K562 (cell line): ENCODE measurements around the gene SEMA6B. TPM values are rescaled to one million over a fixed set of nuclear protein-coding genes. Genes with fewer than 3 reads are reported as not detected.

Experiments
- BHLHE40 ChIP-seq: IDR thresholded peaks from 2 replicates; pipeline ENCODE4 v1.6.1; 2011; ENCODE audit warnings: low read length, improper control_type of control experiment
- CBFB ChIP-seq: sonication (generic); formaldehyde crosslinking; IDR thresholded peaks from 2 replicates; pipeline ENCODE4 v1.4.0; 2020; ENCODE audit warnings: mild to moderate bottlenecking, missing genetic modification reagents
- CTBP1 ChIP-seq: fragments of 450-650 bp; IDR thresholded peaks from 2 replicates; pipeline ENCODE4 v1.6.1; 2016; ENCODE audit warnings: borderline replicate concordance
- CXXC5 ChIP-seq: fragments of 250-450 bp; sonication (Bioruptor Pico); IDR thresholded peaks from 2 replicates; pipeline ENCODE4 v1.8.0; 2022; ENCODE audit warnings: inconsistent platforms, mild to moderate bottlenecking, moderate library complexity
- MYBL2 ChIP-seq, 2 experiments: fragments of 450-650 bp in 1 of 2; sonication (generic) in 1 of 2; formaldehyde crosslinking in 1 of 2; IDR thresholded peaks; 2 replicates each; pipeline versions ENCODE4 v1.6.1 to v1.8.1; 2017 to 2022; ENCODE audit warnings: borderline replicate concordance in 1 of 2, inconsistent platforms in 1 of 2, low read depth in 1 of 2, mild to moderate bottlenecking in 1 of 2, missing genetic modification reagents in 1 of 2, moderate library complexity in 1 of 2
- NR2C1 ChIP-seq, 2 experiments: fragments of 450-650 bp; IDR thresholded peaks; 2 replicates each; pipeline ENCODE4 v1.6.1; 2017; ENCODE audit warnings: mild to moderate bottlenecking in 2 of 2, antibody characterized with exemption in 1 of 2, inconsistent platforms in 1 of 2, missing compliant biosample characterization in 1 of 2, missing genetic modification characterization in 1 of 2
- RCOR1 ChIP-seq, 2 experiments: IDR thresholded peaks; 2 replicates each; pipeline ENCODE4 v1.6.1; 2012; ENCODE audit warnings: low read depth in 2 of 2, low read length in 2 of 2, borderline replicate concordance in 1 of 2, improper control_type of control experiment in 1 of 2
- ZNF41 ChIP-seq: fragments of 250-450 bp; sonication (Bioruptor Pico); conservative IDR thresholded peaks from 2 replicates; pipeline ENCODE4 v1.4.0; 2020; ENCODE audit warnings: mild to moderate bottlenecking
- polyA plus RNA-seq, 8 experiments: library from polyadenylated mRNA; depleted of rRNA in 4 of 8; stranded (reverse) in 5 of 8; unstranded in 3 of 8; fragments of >200 nt; fragmentation: Nextera tagmentation in 2 of 8; fragmentation: Illumina TruSeq in 1 of 8; extraction: Ambion mirVana in 2 of 8; extraction: Trizol in 1 of 8; gene quantifications; 2 replicates each; pipeline versions ENCODE4 v1.2.1 to v1.2.3, GENCODE V29; 2011 to 2014; ENCODE audit warnings: inconsistent platforms in 1 of 8, missing spikeins in 1 of 8
- total RNA-seq, 7 experiments: library from RNA; depleted of rRNA in 6 of 7; stranded (reverse); fragments of >200 nt in 6 of 7; fragmentation: Illumina TruSeq in 2 of 7; extraction: Trizol in 2 of 7; gene quantifications; 2 replicates each; pipeline versions ENCODE4 v1.2.1 to v1.2.3, GENCODE V29; 2011 to 2021; ENCODE audit warnings: low replicate concordance in 1 of 7
- TF ChIP-seq, protein P1 (sequence below): fragments of 450-650 bp; IDR thresholded peaks from 2 replicates; pipeline ENCODE4 v1.6.1; 2016; ENCODE audit warnings: mild to moderate bottlenecking, moderate library complexity
- TF ChIP-seq, protein P2 (sequence below), 2 experiments: fragments of 450-650 bp; conservative IDR thresholded peaks; 2 replicates each; pipeline ENCODE4 v1.6.1; 2017; ENCODE audit warnings: mild to moderate bottlenecking in 2 of 2, moderate library complexity in 2 of 2
- TF ChIP-seq, protein P3 (sequence below): sonication (generic); formaldehyde crosslinking; IDR thresholded peaks from 2 replicates; pipeline ENCODE4 v1.8.0; 2023; ENCODE audit warnings: mild to moderate bottlenecking, missing genetic modification reagents

The SEMA6B gene
- total and polyA plus RNA-seq, 9 of the 15 experiments (the other 6 are each of a cell fraction or from before 2014, with no cell fraction given): 0.65 to 4.6 (median 2.5) TPM; not detected in 2

DNA sequence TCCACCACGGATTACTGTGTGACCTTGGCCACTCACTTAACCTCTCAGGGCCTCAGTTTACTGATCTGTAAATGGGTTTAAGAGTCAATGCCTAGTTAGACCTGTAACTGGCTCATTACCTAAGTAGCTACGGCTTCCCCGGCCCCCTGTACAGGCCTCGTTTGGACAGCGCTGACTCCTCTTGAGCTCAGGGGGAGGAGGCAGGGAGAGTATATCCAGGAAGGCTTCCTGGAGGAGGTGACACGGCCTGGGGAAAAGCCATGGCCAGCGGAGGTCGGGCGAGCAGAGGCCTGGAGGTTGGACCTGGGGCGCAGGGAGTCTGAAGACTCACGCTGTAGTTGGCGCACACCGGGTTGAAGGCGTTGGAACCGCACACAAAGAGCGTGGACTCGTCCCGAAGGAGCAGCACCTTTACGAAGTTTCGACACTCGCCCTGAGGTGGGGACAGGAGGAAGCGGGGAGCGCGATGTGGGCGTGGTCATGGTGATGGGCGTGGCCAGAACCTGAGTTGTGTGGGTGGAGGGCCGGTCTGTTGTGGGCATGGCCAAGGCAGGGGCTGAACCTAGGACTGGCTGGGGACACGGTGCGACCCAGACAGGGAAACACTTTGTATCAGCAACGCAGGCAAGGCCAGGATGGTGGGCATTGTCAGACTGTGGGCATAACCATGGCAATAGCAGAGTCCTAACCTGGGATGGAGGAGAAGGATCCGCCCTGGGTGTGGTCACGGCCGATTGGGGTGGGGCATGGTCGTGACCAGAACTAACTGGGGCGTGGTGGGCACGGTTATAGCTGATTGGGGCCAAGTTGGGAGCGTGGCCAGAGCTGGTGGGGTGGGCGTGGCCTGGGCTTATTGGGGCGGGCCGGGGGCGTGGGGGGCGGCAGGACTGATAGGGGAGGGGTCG is 3.6 kb downstream of the SEMA6B start (continued):
- TF ChIP-seq, protein P1, sequence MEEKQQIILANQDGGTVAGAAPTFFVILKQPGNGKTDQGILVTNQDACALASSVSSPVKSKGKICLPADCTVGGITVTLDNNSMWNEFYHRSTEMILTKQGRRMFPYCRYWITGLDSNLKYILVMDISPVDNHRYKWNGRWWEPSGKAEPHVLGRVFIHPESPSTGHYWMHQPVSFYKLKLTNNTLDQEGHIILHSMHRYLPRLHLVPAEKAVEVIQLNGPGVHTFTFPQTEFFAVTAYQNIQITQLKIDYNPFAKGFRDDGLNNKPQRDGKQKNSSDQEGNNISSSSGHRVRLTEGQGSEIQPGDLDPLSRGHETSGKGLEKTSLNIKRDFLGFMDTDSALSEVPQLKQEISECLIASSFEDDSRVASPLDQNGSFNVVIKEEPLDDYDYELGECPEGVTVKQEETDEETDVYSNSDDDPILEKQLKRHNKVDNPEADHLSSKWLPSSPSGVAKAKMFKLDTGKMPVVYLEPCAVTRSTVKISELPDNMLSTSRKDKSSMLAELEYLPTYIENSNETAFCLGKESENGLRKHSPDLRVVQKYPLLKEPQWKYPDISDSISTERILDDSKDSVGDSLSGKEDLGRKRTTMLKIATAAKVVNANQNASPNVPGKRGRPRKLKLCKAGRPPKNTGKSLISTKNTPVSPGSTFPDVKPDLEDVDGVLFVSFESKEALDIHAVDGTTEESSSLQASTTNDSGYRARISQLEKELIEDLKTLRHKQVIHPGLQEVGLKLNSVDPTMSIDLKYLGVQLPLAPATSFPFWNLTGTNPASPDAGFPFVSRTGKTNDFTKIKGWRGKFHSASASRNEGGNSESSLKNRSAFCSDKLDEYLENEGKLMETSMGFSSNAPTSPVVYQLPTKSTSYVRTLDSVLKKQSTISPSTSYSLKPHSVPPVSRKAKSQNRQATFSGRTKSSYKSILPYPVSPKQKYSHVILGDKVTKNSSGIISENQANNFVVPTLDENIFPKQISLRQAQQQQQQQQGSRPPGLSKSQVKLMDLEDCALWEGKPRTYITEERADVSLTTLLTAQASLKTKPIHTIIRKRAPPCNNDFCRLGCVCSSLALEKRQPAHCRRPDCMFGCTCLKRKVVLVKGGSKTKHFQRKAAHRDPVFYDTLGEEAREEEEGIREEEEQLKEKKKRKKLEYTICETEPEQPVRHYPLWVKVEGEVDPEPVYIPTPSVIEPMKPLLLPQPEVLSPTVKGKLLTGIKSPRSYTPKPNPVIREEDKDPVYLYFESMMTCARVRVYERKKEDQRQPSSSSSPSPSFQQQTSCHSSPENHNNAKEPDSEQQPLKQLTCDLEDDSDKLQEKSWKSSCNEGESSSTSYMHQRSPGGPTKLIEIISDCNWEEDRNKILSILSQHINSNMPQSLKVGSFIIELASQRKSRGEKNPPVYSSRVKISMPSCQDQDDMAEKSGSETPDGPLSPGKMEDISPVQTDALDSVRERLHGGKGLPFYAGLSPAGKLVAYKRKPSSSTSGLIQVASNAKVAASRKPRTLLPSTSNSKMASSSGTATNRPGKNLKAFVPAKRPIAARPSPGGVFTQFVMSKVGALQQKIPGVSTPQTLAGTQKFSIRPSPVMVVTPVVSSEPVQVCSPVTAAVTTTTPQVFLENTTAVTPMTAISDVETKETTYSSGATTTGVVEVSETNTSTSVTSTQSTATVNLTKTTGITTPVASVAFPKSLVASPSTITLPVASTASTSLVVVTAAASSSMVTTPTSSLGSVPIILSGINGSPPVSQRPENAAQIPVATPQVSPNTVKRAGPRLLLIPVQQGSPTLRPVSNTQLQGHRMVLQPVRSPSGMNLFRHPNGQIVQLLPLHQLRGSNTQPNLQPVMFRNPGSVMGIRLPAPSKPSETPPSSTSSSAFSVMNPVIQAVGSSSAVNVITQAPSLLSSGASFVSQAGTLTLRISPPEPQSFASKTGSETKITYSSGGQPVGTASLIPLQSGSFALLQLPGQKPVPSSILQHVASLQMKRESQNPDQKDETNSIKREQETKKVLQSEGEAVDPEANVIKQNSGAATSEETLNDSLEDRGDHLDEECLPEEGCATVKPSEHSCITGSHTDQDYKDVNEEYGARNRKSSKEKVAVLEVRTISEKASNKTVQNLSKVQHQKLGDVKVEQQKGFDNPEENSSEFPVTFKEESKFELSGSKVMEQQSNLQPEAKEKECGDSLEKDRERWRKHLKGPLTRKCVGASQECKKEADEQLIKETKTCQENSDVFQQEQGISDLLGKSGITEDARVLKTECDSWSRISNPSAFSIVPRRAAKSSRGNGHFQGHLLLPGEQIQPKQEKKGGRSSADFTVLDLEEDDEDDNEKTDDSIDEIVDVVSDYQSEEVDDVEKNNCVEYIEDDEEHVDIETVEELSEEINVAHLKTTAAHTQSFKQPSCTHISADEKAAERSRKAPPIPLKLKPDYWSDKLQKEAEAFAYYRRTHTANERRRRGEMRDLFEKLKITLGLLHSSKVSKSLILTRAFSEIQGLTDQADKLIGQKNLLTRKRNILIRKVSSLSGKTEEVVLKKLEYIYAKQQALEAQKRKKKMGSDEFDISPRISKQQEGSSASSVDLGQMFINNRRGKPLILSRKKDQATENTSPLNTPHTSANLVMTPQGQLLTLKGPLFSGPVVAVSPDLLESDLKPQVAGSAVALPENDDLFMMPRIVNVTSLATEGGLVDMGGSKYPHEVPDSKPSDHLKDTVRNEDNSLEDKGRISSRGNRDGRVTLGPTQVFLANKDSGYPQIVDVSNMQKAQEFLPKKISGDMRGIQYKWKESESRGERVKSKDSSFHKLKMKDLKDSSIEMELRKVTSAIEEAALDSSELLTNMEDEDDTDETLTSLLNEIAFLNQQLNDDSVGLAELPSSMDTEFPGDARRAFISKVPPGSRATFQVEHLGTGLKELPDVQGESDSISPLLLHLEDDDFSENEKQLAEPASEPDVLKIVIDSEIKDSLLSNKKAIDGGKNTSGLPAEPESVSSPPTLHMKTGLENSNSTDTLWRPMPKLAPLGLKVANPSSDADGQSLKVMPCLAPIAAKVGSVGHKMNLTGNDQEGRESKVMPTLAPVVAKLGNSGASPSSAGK: no peak
- TF ChIP-seq RCOR1 (IDR thresholded peaks at IDR 0.05; ENCODE audit: borderline replicate concordance in 1 of 2, low read depth in 2 of 2, low read length in 2 of 2) (peak; percentile 73 to 96), CXXC5 (CRISPR knock-in tag) (peak; percentile 37; the same call in 1 of the 2 replicates), ZNF41 (CRISPR knock-in tag) (no peak), CBFB (CRISPR knock-in tag) (peak; percentile 81; the same call in 1 of the 2 replicates), MYBL2 (IDR thresholded peaks at IDR 0.05; ENCODE audit: low read depth) (no peak), MYBL2 (CRISPR knock-in tag; IDR thresholded peaks at IDR 0.05; ENCODE audit: borderline replicate concordance) (no peak), BHLHE40 (0 out of 2 replicates have a peak, but pooled peaks have one; percentile 18), NR2C1 (IDR thresholded peaks at IDR 0.05) (no peak), NR2C1 (tag; IDR thresholded peaks at IDR 0.05) (no peak), CTBP1 (peak; percentile 83; the same call in 1 of the 2 replicates)
- TF ChIP-seq, protein P2, sequence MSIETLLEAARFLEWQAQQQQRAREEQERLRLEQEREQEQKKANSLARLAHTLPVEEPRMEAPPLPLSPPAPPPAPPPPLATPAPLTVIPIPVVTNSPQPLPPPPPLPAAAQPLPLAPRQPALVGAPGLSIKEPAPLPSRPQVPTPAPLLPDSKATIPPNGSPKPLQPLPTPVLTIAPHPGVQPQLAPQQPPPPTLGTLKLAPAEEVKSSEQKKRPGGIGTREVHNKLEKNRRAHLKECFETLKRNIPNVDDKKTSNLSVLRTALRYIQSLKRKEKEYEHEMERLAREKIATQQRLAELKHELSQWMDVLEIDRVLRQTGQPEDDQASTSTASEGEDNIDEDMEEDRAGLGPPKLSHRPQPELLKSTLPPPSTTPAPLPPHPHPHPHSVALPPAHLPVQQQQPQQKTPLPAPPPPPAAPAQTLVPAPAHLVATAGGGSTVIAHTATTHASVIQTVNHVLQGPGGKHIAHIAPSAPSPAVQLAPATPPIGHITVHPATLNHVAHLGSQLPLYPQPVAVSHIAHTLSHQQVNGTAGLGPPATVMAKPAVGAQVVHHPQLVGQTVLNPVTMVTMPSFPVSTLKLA (conservative IDR thresholded peaks at IDR 0.05): peak; percentile 42 to 56; a peak in 2 of 4 replicates
- TF ChIP-seq, protein P3, sequence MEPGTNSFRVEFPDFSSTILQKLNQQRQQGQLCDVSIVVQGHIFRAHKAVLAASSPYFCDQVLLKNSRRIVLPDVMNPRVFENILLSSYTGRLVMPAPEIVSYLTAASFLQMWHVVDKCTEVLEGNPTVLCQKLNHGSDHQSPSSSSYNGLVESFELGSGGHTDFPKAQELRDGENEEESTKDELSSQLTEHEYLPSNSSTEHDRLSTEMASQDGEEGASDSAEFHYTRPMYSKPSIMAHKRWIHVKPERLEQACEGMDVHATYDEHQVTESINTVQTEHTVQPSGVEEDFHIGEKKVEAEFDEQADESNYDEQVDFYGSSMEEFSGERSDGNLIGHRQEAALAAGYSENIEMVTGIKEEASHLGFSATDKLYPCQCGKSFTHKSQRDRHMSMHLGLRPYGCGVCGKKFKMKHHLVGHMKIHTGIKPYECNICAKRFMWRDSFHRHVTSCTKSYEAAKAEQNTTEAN (CRISPR knock-in tag): no peak
